Femur (tissue), 1 donor: ENCODE measurements around the gene EDAR.

Experiments
- DNase-seq: peaks from one replicate; pipeline ENCODE4 v3.0.0-alpha.2; 2017

Gene EDAR

GRCh38 chr2:108938077-108938710 lies 50.8 kb downstream of the EDAR start:
- no peak for DNase-seq

- no peak for DNase-seq
Observed at GRCh38 chr2:108937367-108938017, 51.5 kb downstream of the EDAR start.

- no peak for DNase-seq
Observed at GRCh38 chr2:108936866-108937265, 52.2 kb downstream of the EDAR start.

- DNase-seq, result no peak
Observed at GRCh38 chr2:108936076-108936864, 52.8 kb downstream of the EDAR start.

- no peak for DNase-seq
Observed at GRCh38 chr2:108935271-108935741, 53.7 kb downstream of the EDAR start.

- no peak for DNase-seq
Observed at GRCh38 chr2:108934583-108935245, 54.3 kb downstream of the EDAR start.

GRCh38 chr2:108934151-108934550 lies 54.9 kb downstream of the EDAR start:
- DNase-seq, result no peak

GRCh38 chr2:108933691-108934117 lies 55.3 kb downstream of the EDAR start:
- no peak for DNase-seq

- no peak for DNase-seq
Observed at GRCh38 chr2:108932736-108933332, 56.2 kb downstream of the EDAR start.

GRCh38 chr2:108931372-108931771 lies 57.6 kb downstream of the EDAR start:
- no peak for DNase-seq

GRCh38 chr2:108929807-108930425 lies 59.1 kb downstream of the EDAR start:
- DNase-seq, result no peak

GRCh38 chr2:108928660-108929377 lies 60.2 kb downstream of the EDAR start:
- DNase-seq, result no peak

GRCh38 chr2:108927936-108928659 lies 60.9 kb downstream of the EDAR start:
- peak; percentile 49 for DNase-seq

- no peak for DNase-seq
Observed at GRCh38 chr2:108927405-108927804, 61.6 kb downstream of the EDAR start.

GRCh38 chr2:108926561-108927380 lies 62.2 kb downstream of the EDAR start:
- DNase-seq, result no peak

- DNase-seq, result no peak
Observed at GRCh38 chr2:108925735-108926134, 63.3 kb downstream of the EDAR start.

GRCh38 chr2:108925286-108925685 lies 63.7 kb downstream of the EDAR start:
- DNase-seq, result no peak

GRCh38 chr2:108924580-108925251 lies 64.3 kb downstream of the EDAR start:
- peak; percentile 2 for DNase-seq
